Stimulated activated CD4-positive, alpha-beta T cell treated with anti-CD3 and anti-CD28 coated beads, Interleukin-1b, Interleukin-23, amount 100 ng/mL, for 24 hours (primary cell): ENCODE results near the gene MAGI1.

Source experiments
- DNase-seq, 4 experiments: peaks; one replicate each; pipeline ENCODE4 v3.0.0-alpha.2; 2020; ENCODE audit warnings: low read depth in 4 of 4, low spot score in 1 of 4

Gene MAGI1

GRCh38 chr3:65758876-65759598 is 279.7 kb downstream of the MAGI1 start:
- DNase-seq = no peak

- DNase-seq = no peak
These were observed 280.3 kb downstream of the MAGI1 start for GRCh38 chr3:65758438-65758837.

GRCh38 chr3:65752636-65753035 is 286.1 kb downstream of the MAGI1 start:
- no peak for DNase-seq

- DNase-seq = no peak
These were observed 287.5 kb downstream of the MAGI1 start for GRCh38 chr3:65751123-65751700.

- no peak for DNase-seq
These were observed 289.7 kb downstream of the MAGI1 start for GRCh38 chr3:65749066-65749465.

GRCh38 chr3:65748326-65748725 is 290.4 kb downstream of the MAGI1 start:
- no peak for DNase-seq

- DNase-seq = no peak
These were observed 291.9 kb downstream of the MAGI1 start for GRCh38 chr3:65746848-65747247.

- no peak for DNase-seq
These were observed 293.4 kb downstream of the MAGI1 start for GRCh38 chr3:65745306-65745705.

GRCh38 chr3:65742914-65743313 is 295.8 kb downstream of the MAGI1 start:
- no peak for DNase-seq

- no peak for DNase-seq
These were observed 297.2 kb downstream of the MAGI1 start for GRCh38 chr3:65741540-65741939.

GRCh38 chr3:65739901-65740541 is 298.7 kb downstream of the MAGI1 start:
- no peak for DNase-seq

GRCh38 chr3:65734792-65735191 is 303.9 kb downstream of the MAGI1 start:
- no peak for DNase-seq

- DNase-seq = no peak
These were observed 304.3 kb downstream of the MAGI1 start for GRCh38 chr3:65734382-65734781.

GRCh38 chr3:65733459-65733858 is 305.3 kb downstream of the MAGI1 start:
- no peak for DNase-seq

GRCh38 chr3:65732051-65732935 is 306.4 kb downstream of the MAGI1 start:
- no peak for DNase-seq

- DNase-seq = no peak
These were observed 308.3 kb downstream of the MAGI1 start for GRCh38 chr3:65730449-65730848.

GRCh38 chr3:65729973-65730372 is 308.7 kb downstream of the MAGI1 start:
- no peak for DNase-seq

GRCh38 chr3:65729555-65729954 is 309.2 kb downstream of the MAGI1 start:
- DNase-seq = no peak

- DNase-seq = no peak
These were observed 310.6 kb downstream of the MAGI1 start for GRCh38 chr3:65728138-65728537.

- DNase-seq = no peak
These were observed 314.7 kb downstream of the MAGI1 start for GRCh38 chr3:65723985-65724384.

GRCh38 chr3:65723011-65723410 is 315.7 kb downstream of the MAGI1 start:
- no peak for DNase-seq
